Measurements from ENCODE around the gene ONECUT3. TPM values are rescaled to one million over a fixed set of nuclear protein-coding genes. Genes with fewer than 3 reads are reported as not detected.

Gene ONECUT3
- total RNA-seq, 2 donors from 2014 or later: not detected

- Mint-ChIP-seq H3K27me3 (no peaks in the 10 kb centered on the region), H3K27ac (no peak overlapping the region), H3K4me3 (no peak overlapping the region), H3K4me1 (ENCODE audit: low read depth in 2 of 2) (no peaks in the 10 kb centered on the region), H3K36me3 (no peaks in the 10 kb centered on the region), H3K9me3 (no peaks in the 10 kb centered on the region)
- ATAC-seq: no peak
- no peak for DNase-seq (ENCODE audit: low spot score)
These were observed 76.7 kb downstream of the ONECUT3 start for GRCh38 chr19:1829958-1830357.

GRCh38 chr19:1830568-1830967 is 77.3 kb downstream of the ONECUT3 start:
- Mint-ChIP-seq H3K36me3 (no peaks in the 10 kb centered on the region), H3K4me3 (no peak overlapping the region), H3K4me1 (ENCODE audit: low read depth in 2 of 2) (no peaks in the 10 kb centered on the region), H3K27me3 (no peaks in the 10 kb centered on the region), H3K9me3 (no peaks in the 10 kb centered on the region), H3K27ac (no peak overlapping the region)
- DNase-seq (ENCODE audit: low spot score): no peak
- ATAC-seq: no peak

Other genes starting within 250 kb of the ONECUT3 start
- gene ADAMTSL5, start 240.5 kb upstream of the ONECUT3 start, total RNA-seq: 1 to 10 TPM; 1.2 to 1.8 TPM
- gene PLK5, start 229.4 kb upstream of the ONECUT3 start, total RNA-seq: not detected
- 1 to 10 TPM; 6.8 to 7.4 TPM for gene MEX3D, start 185.2 kb upstream of the ONECUT3 start, total RNA-seq
- 100 to 1,000 TPM in 1 of 2 donors, 10 to 100 TPM in 1; 92.5 to 233 TPM for gene MBD3, start 160.6 kb upstream of the ONECUT3 start, total RNA-seq
- gene UQCR11, start 148.0 kb upstream of the ONECUT3 start, total RNA-seq: 100 to 1,000 TPM; 179 to 184 TPM
- 10 to 100 TPM; 60.4 to 87.9 TPM for gene TCF3, start 100.9 kb upstream of the ONECUT3 start, total RNA-seq
- gene ATP8B3, start 58.8 kb downstream of the ONECUT3 start, total RNA-seq: 1 to 10 TPM; 2.3 to 2.8 TPM
- 100 to 1,000 TPM in 1 of 2 donors, 10 to 100 TPM in 1; 69.1 to 103 TPM for gene REXO1, start 95.0 kb downstream of the ONECUT3 start, total RNA-seq
- 10 to 100 TPM; 18.0 to 49.8 TPM for gene KLF16, start 110.1 kb downstream of the ONECUT3 start, total RNA-seq
- 100 to 1,000 TPM; 127 to 132 TPM for gene ABHD17A, start 132.0 kb downstream of the ONECUT3 start, total RNA-seq
- 10 to 100 TPM in 1 of 2 donors, 1 to 10 TPM in 1; 7.5 to 13.3 TPM for gene ADAT3, start 151.9 kb downstream of the ONECUT3 start, total RNA-seq
- gene SCAMP4, start 151.9 kb downstream of the ONECUT3 start, total RNA-seq: 10 to 100 TPM; 34.8 to 66.2 TPM
- 100 to 1,000 TPM in 1 of 2 donors, 10 to 100 TPM in 1; 57.5 to 103 TPM for gene CSNK1G2, start 187.7 kb downstream of the ONECUT3 start, total RNA-seq